MM.1S (cell line): ENCODE results near the gene ADCY2.

Experiments
- EZH2 ChIP-seq: fragments of 300-600 bp; sonication (generic); optimal IDR thresholded peaks from 2 replicates; pipeline ENCODE3; 2017; ENCODE audit warnings: low read depth, mild to moderate bottlenecking, antibody characterized with exemption, low read length, mixed read lengths
- TF ChIP-seq, protein P1 (sequence below): fragments of 300-600 bp; sonication (generic); IDR thresholded peaks from 2 replicates; pipeline ENCODE4 v1.5.1; 2016; ENCODE audit warnings: antibody characterized with exemption, low read length, mixed read lengths

DNA sequence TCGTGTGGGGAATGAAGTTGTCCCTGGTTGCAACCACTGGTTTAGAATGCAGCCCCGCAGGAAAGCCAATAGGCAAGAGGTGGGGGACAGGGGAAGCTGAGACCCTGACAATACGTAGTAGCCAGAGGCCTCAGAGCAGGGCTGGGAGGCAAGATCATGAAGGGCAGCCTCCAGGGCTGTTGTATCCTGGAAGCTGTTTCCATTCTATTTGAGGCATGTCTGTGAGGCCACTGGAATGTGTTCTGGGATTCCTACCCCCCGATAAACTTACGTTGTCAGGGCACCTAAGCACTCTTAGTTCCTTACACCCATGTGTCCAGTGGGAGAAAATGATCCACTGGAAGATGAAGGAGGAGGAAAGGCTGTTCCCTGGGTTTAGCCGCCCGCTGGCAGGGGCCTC, 277.7 kb downstream of the ADCY2 start:
- TF ChIP-seq, protein P1, sequence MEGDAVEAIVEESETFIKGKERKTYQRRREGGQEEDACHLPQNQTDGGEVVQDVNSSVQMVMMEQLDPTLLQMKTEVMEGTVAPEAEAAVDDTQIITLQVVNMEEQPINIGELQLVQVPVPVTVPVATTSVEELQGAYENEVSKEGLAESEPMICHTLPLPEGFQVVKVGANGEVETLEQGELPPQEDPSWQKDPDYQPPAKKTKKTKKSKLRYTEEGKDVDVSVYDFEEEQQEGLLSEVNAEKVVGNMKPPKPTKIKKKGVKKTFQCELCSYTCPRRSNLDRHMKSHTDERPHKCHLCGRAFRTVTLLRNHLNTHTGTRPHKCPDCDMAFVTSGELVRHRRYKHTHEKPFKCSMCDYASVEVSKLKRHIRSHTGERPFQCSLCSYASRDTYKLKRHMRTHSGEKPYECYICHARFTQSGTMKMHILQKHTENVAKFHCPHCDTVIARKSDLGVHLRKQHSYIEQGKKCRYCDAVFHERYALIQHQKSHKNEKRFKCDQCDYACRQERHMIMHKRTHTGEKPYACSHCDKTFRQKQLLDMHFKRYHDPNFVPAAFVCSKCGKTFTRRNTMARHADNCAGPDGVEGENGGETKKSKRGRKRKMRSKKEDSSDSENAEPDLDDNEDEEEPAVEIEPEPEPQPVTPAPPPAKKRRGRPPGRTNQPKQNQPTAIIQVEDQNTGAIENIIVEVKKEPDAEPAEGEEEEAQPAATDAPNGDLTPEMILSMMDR: no peak
- TF ChIP-seq EZH2: no peak
